GM10248 (cell line): ENCODE data around the gene AP3D1.

Experiments used
- CTCF ChIA-PET: fragments of 300-600 bp; sonication (Branson Sonifier 250); formaldehyde crosslinking; extraction: SDS; loops from one replicate; lab custom pipeline; 2021; ENCODE audit warnings: antibody characterized with exemption; lab: Yijun Ruan, JAX
- POLR2A ChIA-PET: fragments of 350-650 bp; sonication (Branson Sonifier 250); formaldehyde crosslinking; extraction: SDS; loops from one replicate; lab custom pipeline; 2020; ENCODE audit warnings: antibody characterized with exemption; lab: Yijun Ruan, JAX
- DNase-seq: peaks from one replicate; pipeline ENCODE4 v3.0.0; 2012; ENCODE audit errors: extremely low spot score
- TF ChIP-seq, protein P1 (sequence below): IDR thresholded peaks from 2 replicates; pipeline ENCODE4 v1.5.1; 2012; ENCODE audit warnings: mild to moderate bottlenecking, low read depth; ENCODE audit errors: extremely low read depth, missing control alignments, control extremely low read depth

Gene AP3D1

DNA sequence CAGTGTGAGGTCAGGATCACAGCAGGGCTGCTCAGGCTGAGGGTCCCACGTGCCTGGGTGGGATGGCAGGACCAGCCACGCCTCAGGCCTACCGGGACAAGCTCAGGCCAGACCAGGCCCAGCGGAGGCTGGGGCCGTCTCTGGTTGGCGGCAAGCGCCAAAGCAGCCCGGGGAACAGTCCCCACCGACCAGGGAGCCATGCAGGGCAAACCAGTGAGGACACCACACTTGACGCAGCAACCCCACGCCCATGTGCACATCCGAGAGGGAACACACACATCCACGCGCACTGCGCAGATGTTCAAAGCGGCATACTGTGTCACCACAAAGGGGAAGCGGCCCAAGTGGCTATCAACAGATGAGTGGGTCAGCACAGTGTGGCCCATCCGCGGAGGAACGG lies 39.5 kb downstream of the AP3D1 start:
- CTCF ChIA-PET = interaction anchor here (1.4 kb wide), 1 partner anchor 246 kb away, joined by 3 read pairs; no protein-coding TSS in a partner anchor
- TF ChIP-seq, protein P1, sequence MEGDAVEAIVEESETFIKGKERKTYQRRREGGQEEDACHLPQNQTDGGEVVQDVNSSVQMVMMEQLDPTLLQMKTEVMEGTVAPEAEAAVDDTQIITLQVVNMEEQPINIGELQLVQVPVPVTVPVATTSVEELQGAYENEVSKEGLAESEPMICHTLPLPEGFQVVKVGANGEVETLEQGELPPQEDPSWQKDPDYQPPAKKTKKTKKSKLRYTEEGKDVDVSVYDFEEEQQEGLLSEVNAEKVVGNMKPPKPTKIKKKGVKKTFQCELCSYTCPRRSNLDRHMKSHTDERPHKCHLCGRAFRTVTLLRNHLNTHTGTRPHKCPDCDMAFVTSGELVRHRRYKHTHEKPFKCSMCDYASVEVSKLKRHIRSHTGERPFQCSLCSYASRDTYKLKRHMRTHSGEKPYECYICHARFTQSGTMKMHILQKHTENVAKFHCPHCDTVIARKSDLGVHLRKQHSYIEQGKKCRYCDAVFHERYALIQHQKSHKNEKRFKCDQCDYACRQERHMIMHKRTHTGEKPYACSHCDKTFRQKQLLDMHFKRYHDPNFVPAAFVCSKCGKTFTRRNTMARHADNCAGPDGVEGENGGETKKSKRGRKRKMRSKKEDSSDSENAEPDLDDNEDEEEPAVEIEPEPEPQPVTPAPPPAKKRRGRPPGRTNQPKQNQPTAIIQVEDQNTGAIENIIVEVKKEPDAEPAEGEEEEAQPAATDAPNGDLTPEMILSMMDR = no peak
- no peak for DNase-seq
- POLR2A ChIA-PET = no interaction called here

DNA sequence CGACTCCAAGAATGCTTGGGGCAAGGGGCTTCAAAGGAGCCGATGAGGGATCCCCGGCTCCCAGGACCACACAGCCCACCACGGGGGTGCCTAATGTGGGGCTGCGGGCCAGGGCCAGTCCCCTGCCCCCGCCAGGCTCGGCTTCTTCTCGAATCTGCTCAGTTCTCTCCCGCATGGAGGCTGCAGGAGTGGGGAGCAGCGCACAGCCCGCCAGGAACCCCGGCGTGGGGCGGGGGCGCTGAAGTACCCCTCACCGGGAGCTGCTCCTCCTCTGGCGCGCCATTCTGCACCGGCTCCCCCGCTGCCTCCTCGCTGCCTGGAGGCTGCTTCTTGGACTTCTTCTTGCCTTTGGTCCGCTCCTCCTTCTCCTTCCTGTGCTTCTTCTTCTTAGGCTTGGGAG lies 39.9 kb downstream of the AP3D1 start:
- ChIA-PET POLR2A (no interaction called here), CTCF (interaction anchor here (1.4 kb wide), 1 partner anchor 246 kb away, joined by 3 read pairs; no protein-coding TSS in a partner anchor)
- TF ChIP-seq, protein P1 = no peak
- DNase-seq = no peak

DNA sequence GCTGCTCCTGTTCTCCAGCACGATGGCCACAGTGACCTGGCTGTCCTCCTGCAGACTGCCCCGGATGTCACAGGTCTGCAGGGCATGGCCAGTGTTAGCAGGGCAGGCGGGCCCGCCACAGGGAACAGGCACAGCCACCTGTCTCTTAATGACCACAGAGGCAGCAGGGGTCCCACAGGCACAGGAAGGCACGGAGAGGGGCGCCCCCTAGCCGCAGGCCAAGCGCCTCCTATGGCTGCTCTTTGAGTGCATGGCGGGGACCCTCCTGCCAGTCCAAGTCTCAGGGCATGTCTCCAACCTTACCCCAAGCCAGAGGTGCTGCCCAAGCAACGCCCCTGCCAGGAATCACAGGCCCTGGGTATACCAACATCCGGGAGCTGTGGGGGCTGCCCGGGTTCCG lies 40.5 kb downstream of the AP3D1 start:
- ChIA-PET POLR2A (no interaction called here), CTCF (interaction anchor here (1.4 kb wide), 1 partner anchor 245 kb away, joined by 3 read pairs; no protein-coding TSS in a partner anchor)
- TF ChIP-seq, protein P1 = peak; percentile 13
- no peak for DNase-seq

DNA sequence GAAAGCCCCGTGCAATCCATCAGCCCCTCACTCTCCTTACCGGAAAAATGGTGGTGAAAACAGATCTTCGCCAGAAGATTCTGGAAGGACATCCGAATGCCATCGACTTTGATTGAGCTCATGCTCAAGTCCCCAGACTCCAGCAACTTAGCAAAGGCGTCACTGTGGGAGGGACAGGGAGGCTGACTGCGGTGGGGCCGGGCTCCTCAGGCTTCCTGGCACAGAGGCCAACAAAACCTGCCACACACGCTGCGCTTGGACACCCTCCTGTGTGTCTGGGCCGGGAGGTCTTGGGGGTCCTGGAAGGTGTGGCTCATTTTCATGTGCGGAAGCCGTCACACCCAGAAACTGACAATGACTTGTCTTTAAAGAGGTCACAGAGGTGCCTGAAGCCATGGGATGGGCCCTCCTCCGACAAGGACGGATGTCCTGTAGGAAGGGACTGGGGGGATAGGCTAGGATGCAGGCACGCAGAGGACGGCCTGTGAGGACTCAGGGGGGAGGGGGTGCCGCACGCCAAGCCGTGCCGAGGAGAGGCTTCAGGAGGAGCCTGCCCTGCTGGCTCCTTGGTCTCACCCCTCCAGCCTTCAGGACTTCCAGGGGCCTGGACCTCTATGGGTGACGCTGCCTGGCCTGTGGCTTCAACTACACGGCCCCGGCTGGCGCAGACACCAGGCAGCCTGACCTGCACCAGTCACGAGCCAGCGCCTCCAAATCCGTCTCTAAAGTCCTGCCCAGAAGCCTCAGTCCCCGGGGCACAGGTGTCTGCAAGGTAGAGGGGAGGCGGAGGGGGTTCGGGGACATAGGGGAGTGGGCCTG lies 42.1 kb downstream of the AP3D1 start:
- TF ChIP-seq, protein P1 = no peak
- DNase-seq = no peak
- ChIA-PET POLR2A (no interaction called here), CTCF (no interaction called here)

DNA sequence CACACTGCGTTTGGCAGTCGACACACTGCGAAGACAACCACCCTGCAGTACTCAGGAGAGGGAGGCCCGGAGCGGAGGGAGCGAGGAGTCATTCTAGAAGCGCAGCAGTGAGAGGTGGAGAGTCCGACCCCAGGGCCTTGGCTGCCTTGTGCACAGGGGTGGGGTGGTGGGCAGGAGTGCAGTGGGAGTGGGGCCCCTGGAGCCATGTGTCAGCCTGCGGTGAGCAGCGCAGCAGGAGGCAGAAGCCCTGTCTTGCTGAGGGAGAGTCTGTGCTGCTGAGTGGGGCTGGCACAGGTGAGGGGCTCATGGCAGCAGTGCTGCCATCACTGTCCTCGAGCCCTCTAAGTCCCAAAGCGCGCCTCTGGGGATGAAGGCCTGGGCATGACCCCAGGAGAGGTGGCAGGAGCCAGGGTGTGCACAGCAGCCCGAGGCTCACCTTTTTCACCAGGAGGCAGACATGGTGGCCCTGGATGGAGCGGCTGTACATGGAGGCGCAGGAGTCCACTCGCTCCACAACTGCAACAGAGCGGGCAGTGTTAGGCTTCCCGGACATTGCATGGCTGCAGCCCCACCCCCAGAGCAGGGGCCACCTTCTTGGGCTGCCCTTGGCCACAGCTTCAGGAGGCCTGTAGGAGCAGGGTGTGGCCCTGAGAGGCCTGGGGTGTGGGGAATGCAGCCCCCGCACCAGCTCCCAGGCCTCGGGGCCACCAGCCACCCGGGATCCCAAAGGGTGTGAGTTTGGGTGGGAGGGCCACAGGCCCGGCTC lies 42.9 kb downstream of the AP3D1 start:
- TF ChIP-seq, protein P1 = no peak
- CTCF ChIA-PET = no interaction called here
- POLR2A ChIA-PET = no interaction called here
- DNase-seq = no peak

DNA sequence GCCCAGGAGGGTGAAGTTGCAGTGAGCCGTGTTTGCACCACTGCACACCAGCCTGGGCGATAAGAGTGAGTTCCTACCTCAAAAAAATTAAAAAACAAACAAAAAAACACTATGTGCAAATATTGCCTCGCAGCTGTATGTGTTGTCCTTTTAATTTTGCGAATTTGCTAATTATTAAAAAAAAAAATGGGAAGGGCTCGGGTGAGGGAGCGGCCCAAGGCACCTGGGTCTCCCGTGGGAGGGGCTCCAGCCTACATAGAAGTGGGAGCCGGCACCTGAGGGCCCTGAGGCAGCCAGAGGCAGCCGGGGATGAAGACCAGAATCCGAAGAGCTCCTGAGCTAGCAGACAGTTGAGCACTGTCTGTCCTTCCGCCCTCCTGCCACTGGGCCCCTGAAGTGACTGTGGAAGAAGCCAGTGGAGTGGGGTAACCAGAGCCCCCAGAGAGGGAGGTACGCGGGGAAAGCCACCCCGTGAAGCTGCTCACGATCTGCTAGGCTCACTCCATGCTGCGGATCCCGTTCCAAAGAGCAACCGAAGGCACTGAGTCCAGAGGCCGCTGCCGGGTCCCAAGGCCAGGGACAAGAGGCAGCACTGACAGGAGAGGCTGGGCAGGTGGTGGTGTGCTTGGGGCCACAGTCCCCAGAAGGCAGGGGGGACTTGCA lies 48.2 kb downstream of the AP3D1 start:
- ChIA-PET CTCF (no interaction called here), POLR2A (no interaction called here)
- no peak for DNase-seq
- TF ChIP-seq, protein P1 = no peak
